ENCODE results near the gene STKLD1. TPM values are rescaled to one million over a fixed set of nuclear protein-coding genes. Genes with fewer than 3 reads are reported as not detected.

The STKLD1 gene
- total and polyA plus RNA-seq, 9 of the 15 experiments (the other 6 are each of a cell fraction or from before 2014, with no cell fraction given), result 0.10 to 0.65 (median 0.33) TPM; not detected in 2

DNA sequence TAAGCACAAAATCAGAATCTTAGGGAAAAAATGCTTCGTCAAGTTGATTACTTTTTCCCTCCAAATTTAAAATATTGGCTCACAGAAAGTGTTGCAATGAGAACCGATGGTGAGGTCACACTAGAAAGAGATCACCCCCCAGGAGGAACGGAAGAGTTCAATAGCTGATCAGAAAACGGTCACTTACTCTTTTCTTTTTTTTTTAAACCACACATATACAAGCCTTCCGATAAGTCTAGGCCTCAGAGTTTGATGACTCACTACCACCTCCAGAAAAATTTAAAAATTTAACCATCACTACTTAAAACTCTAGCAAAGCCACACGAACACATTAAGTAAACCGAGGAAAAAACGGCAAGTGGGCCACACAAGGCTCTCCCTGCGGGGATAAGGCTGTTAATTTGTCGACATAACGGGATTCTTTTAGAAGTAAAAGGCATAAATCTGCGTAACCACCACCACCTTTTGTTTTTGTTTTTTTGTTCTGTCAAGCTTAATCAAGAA lies 1.5 kb upstream of the STKLD1 start (continued):
- TF ChIP-seq, protein P1, sequence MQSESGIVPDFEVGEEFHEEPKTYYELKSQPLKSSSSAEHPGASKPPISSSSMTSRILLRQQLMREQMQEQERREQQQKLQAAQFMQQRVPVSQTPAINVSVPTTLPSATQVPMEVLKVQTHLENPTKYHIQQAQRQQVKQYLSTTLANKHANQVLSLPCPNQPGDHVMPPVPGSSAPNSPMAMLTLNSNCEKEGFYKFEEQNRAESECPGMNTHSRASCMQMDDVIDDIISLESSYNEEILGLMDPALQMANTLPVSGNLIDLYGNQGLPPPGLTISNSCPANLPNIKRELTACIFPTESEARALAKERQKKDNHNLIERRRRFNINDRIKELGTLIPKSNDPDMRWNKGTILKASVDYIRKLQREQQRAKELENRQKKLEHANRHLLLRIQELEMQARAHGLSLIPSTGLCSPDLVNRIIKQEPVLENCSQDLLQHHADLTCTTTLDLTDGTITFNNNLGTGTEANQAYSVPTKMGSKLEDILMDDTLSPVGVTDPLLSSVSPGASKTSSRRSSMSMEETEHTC (IDR thresholded peaks at IDR 0.05), result no peak
- TF ChIP-seq, protein P2, sequence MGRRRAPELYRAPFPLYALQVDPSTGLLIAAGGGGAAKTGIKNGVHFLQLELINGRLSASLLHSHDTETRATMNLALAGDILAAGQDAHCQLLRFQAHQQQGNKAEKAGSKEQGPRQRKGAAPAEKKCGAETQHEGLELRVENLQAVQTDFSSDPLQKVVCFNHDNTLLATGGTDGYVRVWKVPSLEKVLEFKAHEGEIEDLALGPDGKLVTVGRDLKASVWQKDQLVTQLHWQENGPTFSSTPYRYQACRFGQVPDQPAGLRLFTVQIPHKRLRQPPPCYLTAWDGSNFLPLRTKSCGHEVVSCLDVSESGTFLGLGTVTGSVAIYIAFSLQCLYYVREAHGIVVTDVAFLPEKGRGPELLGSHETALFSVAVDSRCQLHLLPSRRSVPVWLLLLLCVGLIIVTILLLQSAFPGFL (CRISPR knock-in tag; IDR thresholded peaks at IDR 0.05), result no peak
- TF ChIP-seq EGR1 (conservative IDR thresholded peaks at IDR 0.05) (0 out of 2 replicates have a peak, but pooled peaks have one; percentile 5), HNRNPK (IDR thresholded peaks at IDR 0.05; ENCODE audit: low read depth, low read length, poor library complexity, severe bottlenecking) (no peak), FOSL1 (tag; conservative IDR thresholded peaks at IDR 0.05) (peak; percentile 74), TOE1 (IDR thresholded peaks at IDR 0.05; ENCODE audit: borderline replicate concordance) (no peak), TOE1 (CRISPR knock-in tag; IDR thresholded peaks at IDR 0.05; ENCODE audit: borderline replicate concordance, low read depth) (no peak), KLF1 (tag; IDR thresholded peaks at IDR 0.05) (no peak), HSF4 (CRISPR knock-in tag; IDR thresholded peaks at IDR 0.05; ENCODE audit: borderline replicate concordance) (no peak)
- TF ChIP-seq, protein P3, sequence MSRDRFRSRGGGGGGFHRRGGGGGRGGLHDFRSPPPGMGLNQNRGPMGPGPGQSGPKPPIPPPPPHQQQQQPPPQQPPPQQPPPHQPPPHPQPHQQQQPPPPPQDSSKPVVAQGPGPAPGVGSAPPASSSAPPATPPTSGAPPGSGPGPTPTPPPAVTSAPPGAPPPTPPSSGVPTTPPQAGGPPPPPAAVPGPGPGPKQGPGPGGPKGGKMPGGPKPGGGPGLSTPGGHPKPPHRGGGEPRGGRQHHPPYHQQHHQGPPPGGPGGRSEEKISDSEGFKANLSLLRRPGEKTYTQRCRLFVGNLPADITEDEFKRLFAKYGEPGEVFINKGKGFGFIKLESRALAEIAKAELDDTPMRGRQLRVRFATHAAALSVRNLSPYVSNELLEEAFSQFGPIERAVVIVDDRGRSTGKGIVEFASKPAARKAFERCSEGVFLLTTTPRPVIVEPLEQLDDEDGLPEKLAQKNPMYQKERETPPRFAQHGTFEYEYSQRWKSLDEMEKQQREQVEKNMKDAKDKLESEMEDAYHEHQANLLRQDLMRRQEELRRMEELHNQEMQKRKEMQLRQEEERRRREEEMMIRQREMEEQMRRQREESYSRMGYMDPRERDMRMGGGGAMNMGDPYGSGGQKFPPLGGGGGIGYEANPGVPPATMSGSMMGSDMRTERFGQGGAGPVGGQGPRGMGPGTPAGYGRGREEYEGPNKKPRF (IDR thresholded peaks at IDR 0.05; ENCODE audit: low read depth, low read length), result no peak
- TF ChIP-seq, protein P4, sequence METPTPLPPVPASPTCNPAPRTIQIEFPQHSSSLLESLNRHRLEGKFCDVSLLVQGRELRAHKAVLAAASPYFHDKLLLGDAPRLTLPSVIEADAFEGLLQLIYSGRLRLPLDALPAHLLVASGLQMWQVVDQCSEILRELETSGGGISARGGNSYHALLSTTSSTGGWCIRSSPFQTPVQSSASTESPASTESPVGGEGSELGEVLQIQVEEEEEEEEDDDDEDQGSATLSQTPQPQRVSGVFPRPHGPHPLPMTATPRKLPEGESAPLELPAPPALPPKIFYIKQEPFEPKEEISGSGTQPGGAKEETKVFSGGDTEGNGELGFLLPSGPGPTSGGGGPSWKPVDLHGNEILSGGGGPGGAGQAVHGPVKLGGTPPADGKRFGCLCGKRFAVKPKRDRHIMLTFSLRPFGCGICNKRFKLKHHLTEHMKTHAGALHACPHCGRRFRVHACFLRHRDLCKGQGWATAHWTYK (CRISPR knock-in tag; IDR thresholded peaks at IDR 0.05), result no peak

Data from K562 (cell line).